ENCODE measurements around the gene BAIAP3. TPM values are rescaled to one million over a fixed set of nuclear protein-coding genes. Genes with fewer than 3 reads are reported as not detected.

BAIAP3 gene
- polyA plus RNA-seq, 1 donor from 2014 or later, result 65.2 TPM

GRCh38 chr16:1361685-1362360, 28.4 kb downstream of the BAIAP3 start:
- H3K27me3 ChIP-seq (ENCODE audit: insufficient read depth, low read depth, low read length), result no peaks in the 10 kb centered on the region
- no peaks in the 10 kb centered on the region for H3K36me3 ChIP-seq (ENCODE audit: insufficient read depth, low read length)
- H3K4me2 ChIP-seq (ENCODE audit: low read length), result no peak overlapping the region
- TF ChIP-seq EP300 (conservative IDR thresholded peaks at IDR 0.05; ENCODE audit: poor library complexity, severe bottlenecking), result no peak
- H3K9ac ChIP-seq (ENCODE audit: low read length), result no peak overlapping the region
- no peaks in the 10 kb centered on the region for H3K9me2 ChIP-seq (ENCODE audit: insufficient read depth, low read length)
- no peaks in the 10 kb centered on the region for H4K20me1 ChIP-seq (ENCODE audit: insufficient read depth)
- no peaks in the 10 kb centered on the region for H3K9me3 ChIP-seq (ENCODE audit: low read length)
- no peak overlapping the region for H3K4me3 ChIP-seq (ENCODE audit: low read length)
- no peaks in the 10 kb centered on the region for H3K79me2 ChIP-seq (replicated peaks; ENCODE audit: insufficient read depth, low read length)
- no peak overlapping the region for H2AFZ ChIP-seq (ENCODE audit: low read depth, low read length)
- no peaks in the 10 kb centered on the region for H3F3A ChIP-seq (ENCODE audit: insufficient read depth, low read length, poor library complexity, severe bottlenecking)
- H3K27ac ChIP-seq (ENCODE audit: low read length), result no peak overlapping the region

- Histone ChIP-seq H3K27ac (ENCODE audit: low read length) (no peak overlapping the region), H4K20me1 (ENCODE audit: insufficient read depth) (no peaks in the 10 kb centered on the region), H3K4me2 (ENCODE audit: low read length) (no peak overlapping the region), H3K27me3 (ENCODE audit: insufficient read depth, low read depth, low read length) (no peaks in the 10 kb centered on the region), H3K4me3 (ENCODE audit: low read length) (no peak overlapping the region), H3F3A (ENCODE audit: insufficient read depth, low read length, poor library complexity, severe bottlenecking) (no peaks in the 10 kb centered on the region), H3K36me3 (ENCODE audit: insufficient read depth, low read length) (no peaks in the 10 kb centered on the region), H3K79me2 (replicated peaks; ENCODE audit: insufficient read depth, low read length) (no peaks in the 10 kb centered on the region), H3K9ac (ENCODE audit: low read length) (no peak overlapping the region), H3K9me2 (ENCODE audit: insufficient read depth, low read length) (no peaks in the 10 kb centered on the region), H2AFZ (ENCODE audit: low read depth, low read length) (no peak overlapping the region), H3K9me3 (ENCODE audit: low read length) (no peaks in the 10 kb centered on the region)
- TF ChIP-seq CTCF (IDR thresholded peaks at IDR 0.05; ENCODE audit: poor library complexity, severe bottlenecking) (no peak), SMC3 (conservative IDR thresholded peaks at IDR 0.05; ENCODE audit: poor library complexity) (no peak), MXI1 (conservative IDR thresholded peaks at IDR 0.05; ENCODE audit: poor library complexity, severe bottlenecking) (no peak), EZH2 (IDR thresholded peaks at IDR 0.05; ENCODE audit: borderline replicate concordance, insufficient read depth, low read length, poor library complexity, severe bottlenecking) (no peak), EP300 (conservative IDR thresholded peaks at IDR 0.05; ENCODE audit: poor library complexity, severe bottlenecking) (no peak), REST (IDR thresholded peaks at IDR 0.05; ENCODE audit: borderline replicate concordance) (no peak), RAD21 (conservative IDR thresholded peaks at IDR 0.05) (no peak), POLR2AphosphoS5 (IDR thresholded peaks at IDR 0.05) (no peak), TAF1 (IDR thresholded peaks at IDR 0.05; ENCODE audit: low read depth) (no peak)
These were observed 29.4 kb downstream of the BAIAP3 start for GRCh38 chr16:1362807-1363206.

Measured in neural cell (in vitro differentiated cells).